IPS-18c (cell line): ENCODE measurements around the gene TNK2.
"Not testable (repeated sequence)": the region's sequence is repeated elsewhere in the genome, so short reads cannot be mapped to it uniquely, and the experiment has no call there.

ENCODE experiments used
- H3K4me3 ChIP-seq: 2 replicates; pipeline ENCODE4 v1.7.0; 2013; ENCODE audit warnings: low read depth, mild to moderate bottlenecking, low read length, moderate library complexity; ENCODE audit not compliant: insufficient read depth
- H3K9me3 ChIP-seq: one replicate; pipeline ENCODE4 v1.6.1; 2013; ENCODE audit warnings: mild to moderate bottlenecking, low read length, moderate library complexity; ENCODE audit not compliant: control insufficient read depth, insufficient read depth

Gene TNK2

GRCh38 chr3:195906865-195907683 is 1.3 kb downstream of the TNK2 start:
- Histone ChIP-seq H3K9me3 (no peaks in the 10 kb centered on the region), H3K4me3 (0 out of 2 replicates have a peak overlapping the region, but pooled peaks have one; percentile 69)

- H3K4me3 ChIP-seq, result no peak overlapping the region
These were observed 2.1 kb downstream of the TNK2 start for GRCh38 chr3:195905970-195906864.

GRCh38 chr3:195904368-195904767 is 4.0 kb downstream of the TNK2 start:
- Histone ChIP-seq H3K4me3 (no peak overlapping the region), H3K9me3 (no peaks in the 10 kb centered on the region)

More at GRCh38 chr3:195905970-195906864, 2.1 kb downstream of the TNK2 start:
- no peaks in the 10 kb centered on the region for H3K9me3 ChIP-seq

GRCh38 chr3:195903950-195904290 is 4.4 kb downstream of the TNK2 start:
- Histone ChIP-seq H3K9me3 (no peaks in the 10 kb centered on the region), H3K4me3 (no peak overlapping the region)

- not testable (repeated sequence) for H3K4me3 ChIP-seq
These were observed 5.7 kb downstream of the TNK2 start for GRCh38 chr3:195902634-195903033.

GRCh38 chr3:195901836-195902585 is 6.3 kb downstream of the TNK2 start:
- not testable (repeated sequence) for H3K4me3 ChIP-seq

More at GRCh38 chr3:195902634-195903033, 5.7 kb downstream of the TNK2 start:
- H3K9me3 ChIP-seq, result not testable (repeated sequence)

GRCh38 chr3:195900436-195901355 is 7.7 kb downstream of the TNK2 start:
- Histone ChIP-seq H3K4me3 (no peak overlapping the region), H3K9me3 (no peaks in the 10 kb centered on the region)

More at GRCh38 chr3:195901836-195902585, 6.3 kb downstream of the TNK2 start:
- H3K9me3 ChIP-seq, result not testable (repeated sequence)

GRCh38 chr3:195899701-195900435 is 8.5 kb downstream of the TNK2 start:
- H3K9me3 ChIP-seq, result no peaks in the 10 kb centered on the region
- no peak overlapping the region for H3K4me3 ChIP-seq

GRCh38 chr3:195897853-195898415 is 10.4 kb downstream of the TNK2 start:
- Histone ChIP-seq H3K9me3 (no peaks in the 10 kb centered on the region), H3K4me3 (no peak overlapping the region)

- H3K9me3 ChIP-seq, result no peaks in the 10 kb centered on the region
- H3K4me3 ChIP-seq, result no peak overlapping the region
These were observed 11.1 kb downstream of the TNK2 start for GRCh38 chr3:195897081-195897852.

GRCh38 chr3:195896361-195897080 is 11.8 kb downstream of the TNK2 start:
- H3K4me3 ChIP-seq, result peak overlapping the region; percentile 70

GRCh38 chr3:195895861-195896360 is 12.4 kb downstream of the TNK2 start:
- peak overlapping the region; percentile 70 for H3K4me3 ChIP-seq
- H3K9me3 ChIP-seq, result no peaks in the 10 kb centered on the region

More at GRCh38 chr3:195896361-195897080, 11.8 kb downstream of the TNK2 start:
- no peaks in the 10 kb centered on the region for H3K9me3 ChIP-seq

GRCh38 chr3:195895078-195895860 is 13.1 kb downstream of the TNK2 start:
- H3K4me3 ChIP-seq, result peak overlapping the region; percentile 70
- H3K9me3 ChIP-seq, result no peaks in the 10 kb centered on the region
